ENCODE measurements around the gene SFXN1.
"Not testable (repeated sequence)": the region's sequence is repeated elsewhere in the genome, so short reads cannot be mapped to it uniquely, and the experiment has no call there.

Gene SFXN1

DNA sequence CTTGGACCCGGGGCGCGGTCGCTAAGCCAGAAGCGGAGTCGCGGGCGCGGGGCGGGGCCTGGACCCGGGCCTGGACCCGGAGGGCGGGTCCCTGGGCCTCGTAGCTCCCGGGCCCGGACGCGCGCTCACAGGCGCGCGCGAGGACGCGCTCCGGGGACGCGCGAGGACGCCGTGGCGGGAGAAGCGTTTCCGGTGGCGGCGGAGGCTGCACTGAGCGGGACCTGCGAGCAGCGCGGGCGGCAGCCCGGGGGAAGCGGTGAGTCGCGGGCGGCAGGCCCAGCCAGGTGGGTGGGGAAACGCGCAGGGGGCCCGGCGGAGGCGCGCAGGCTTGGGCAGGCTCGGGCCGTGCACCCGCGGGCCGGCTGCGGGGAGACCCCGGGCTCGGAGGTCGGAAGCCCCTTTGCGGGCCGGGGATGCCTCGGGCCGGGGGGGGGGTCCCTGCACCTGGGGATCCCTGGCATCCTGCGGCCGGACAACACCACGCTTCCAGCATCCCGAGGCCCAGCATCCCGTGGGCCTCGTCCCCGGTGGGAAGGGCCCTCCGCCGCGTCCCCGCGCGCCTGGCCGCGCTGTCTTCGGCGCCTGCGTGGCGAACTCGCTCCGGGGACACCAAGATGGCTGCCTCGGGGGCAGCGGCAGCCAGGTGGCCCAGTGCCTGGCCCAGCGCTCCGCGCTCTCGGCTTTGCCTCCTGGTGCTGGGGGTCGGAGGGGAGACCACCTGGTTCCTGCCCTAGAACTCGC is at the start of gene SFXN1:
Gene SFXN1 (plus strand): TSS at position 177 of the 741 bp plus-strand sequence. CDS start 13,544 bp downstream, outside the sequence.
- DNase-seq (ENCODE audit: low spot score) (peak; percentile 97), FAIRE-seq (no peak)

DNA sequence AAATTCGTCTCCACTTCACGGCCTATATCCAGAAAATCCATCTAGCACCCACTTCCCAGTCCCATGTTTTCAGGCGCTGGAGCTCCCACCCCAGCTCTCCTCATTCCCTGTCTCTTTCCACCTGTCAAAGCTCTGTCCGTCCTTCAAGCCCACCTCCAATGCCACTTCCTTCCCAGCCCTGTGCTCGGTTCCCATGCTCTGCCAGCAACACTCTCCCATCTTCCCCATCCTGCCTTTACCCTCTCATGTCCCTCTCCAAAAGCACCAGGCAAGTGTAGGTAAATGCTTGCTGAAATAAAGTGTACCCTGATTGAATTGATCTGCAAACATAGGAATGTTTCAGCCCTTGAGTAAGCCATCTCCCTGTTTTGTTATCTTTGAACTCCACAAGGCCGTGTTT is 43.6 kb upstream of the SFXN1 start:
- DNase-seq (ENCODE audit: low spot score) (no peak), FAIRE-seq (no peak)

DNA sequence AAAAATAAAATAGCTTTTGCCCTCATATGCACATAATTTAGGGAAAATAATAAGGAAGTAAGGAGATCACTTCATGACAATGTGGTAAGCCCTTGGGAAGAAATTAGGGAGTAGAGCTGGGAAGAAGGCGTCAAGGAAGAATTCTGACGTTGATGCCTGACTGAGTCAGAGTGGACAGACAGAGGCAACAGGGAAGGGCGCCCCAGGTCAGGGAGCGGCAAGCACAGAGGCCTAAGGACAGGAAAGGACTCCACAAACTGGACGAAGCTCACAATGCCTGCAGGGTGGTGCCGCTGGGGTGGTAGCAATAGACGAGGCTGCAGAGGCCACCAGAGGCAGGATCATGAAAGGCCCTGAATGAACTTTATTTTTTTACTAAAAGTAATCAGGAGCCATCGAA is 42.0 kb upstream of the SFXN1 start:
- no peak for FAIRE-seq
- no peak for DNase-seq (ENCODE audit: low spot score)

DNA sequence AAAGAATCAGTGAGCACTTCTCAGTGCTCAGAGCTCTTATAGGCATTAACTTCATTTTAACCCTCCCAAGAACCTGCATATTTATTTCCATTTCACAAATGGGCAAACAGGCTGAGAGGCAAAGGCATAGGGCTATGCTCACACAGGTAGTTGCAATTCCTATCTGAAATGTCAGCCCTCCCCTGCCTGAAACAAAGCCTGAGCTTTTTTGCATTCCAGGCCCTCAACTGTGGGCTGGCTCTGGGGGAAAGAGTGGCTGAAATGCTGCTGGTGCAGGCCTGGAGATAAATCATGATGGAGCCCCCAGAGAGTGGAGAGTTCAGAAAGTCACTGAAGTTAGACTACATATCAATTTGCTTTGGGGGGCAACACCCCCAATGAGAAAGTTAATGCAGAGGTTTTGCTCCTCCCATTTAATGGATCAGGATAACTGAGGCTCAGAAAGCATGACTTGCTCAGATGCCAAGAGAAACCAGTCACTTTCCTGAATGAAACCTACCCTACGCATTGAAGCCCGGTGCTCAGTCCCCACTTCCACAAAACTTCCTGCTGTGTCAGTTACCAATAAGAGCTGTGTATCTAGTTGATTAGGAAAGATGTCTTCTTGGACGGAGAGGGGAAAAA is 40.0 kb upstream of the SFXN1 start:
- DNase-seq (ENCODE audit: low spot score) (no peak), FAIRE-seq (no peak)

DNA sequence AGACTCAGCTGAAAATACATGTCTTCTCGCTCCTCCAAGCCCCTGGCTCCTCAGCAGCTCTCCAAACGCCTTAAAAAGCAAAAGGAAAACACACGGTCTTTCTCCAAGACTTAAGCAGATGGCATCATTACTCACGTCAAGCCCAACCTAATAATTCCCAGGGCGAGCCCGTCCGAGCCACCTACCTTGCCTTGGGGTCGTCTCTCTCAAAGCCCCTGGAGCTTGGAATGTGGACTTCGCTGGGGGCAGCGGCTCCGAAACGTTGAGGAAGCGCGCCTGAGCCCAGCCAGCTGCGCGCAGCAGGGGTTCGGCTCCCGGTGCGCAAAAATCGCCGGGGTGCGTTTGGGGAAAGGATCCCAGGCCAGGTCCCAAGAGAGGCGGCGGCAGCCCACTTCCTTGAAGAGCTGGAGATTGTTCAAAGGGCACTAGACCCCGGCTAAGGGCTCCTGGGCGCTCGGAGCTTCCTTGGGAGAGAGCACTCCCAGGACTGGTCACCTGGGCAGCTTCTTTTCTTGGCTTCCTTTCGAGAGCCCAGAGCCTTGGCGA is 34.8 kb upstream of the SFXN1 start:
- FAIRE-seq (no peak), DNase-seq (ENCODE audit: low spot score) (no peak)

DNA sequence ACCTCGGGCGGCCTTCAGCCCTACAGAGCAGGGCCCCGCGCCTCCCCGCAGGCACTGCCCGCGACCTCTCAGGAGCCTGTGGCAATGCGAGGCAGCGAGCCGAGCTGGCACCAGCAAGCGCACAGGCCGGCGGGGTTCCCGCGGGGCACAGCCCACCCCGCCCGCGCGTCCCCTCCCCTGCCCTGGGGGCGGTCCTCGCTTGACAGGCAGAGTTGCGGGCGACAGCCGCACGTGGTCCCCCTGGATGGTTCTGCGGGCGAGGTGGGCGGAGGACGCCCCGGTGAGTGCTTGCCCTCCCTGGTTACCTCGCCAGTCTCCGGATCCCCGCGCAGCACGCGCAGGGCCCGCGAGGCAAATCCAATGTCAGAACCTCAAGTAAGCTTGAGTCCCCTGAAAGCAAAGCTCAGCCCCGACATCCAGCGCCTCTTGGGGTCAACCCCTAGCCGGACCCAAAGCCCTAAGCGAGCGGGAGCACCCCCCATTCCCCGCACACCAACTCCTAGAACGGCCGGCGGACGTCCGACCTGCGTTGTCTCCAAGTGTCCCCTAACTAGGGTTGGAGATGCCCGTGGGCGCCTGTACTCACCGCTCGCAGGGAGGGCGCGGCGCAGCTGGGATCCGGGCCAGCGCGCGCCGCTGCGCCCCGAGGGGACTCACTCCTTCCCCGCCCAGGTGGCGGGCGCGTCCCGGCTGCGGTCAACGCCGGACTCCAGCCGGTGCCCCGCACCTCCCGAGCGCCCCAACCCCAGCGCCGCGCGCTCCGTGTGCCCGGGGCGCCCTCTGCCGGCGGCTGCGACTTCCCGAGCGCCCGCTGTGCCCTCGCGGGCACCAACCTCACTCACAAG is 34.1 kb upstream of the SFXN1 start, which contains the start of gene DRD1:
Gene DRD1 (minus strand): TSS at position 123 of the 845 bp plus-strand sequence. CDS start 1,083 bp downstream, outside the sequence.
- DNase-seq (ENCODE audit: low spot score) (peak; percentile 79), FAIRE-seq (no peak)

DNA sequence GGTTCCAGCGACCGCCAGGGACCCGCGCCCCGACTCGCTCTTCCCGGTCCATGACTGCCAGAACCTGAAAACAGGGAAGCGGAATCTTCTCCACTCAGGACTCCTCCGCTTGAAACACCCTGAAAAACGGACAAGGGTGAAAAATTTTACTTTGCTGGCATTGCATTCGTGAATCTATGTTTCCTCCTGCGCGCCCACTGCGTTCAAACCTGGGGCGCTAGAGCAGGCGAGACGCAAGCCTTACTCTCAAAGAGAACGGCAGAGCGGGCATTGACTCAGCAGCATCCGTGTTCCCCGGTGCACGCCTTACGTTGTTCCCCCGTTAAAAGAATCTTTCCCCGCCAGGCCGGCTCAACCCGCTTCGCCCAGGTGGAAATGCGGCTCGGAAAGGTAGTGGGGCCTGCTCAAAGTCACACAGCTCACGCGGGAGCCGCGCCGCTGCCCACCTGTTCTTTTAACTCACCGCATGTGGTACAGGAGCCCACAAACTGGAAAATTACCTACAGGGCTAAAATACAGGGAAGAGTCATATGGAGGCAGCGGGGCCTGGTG is 33.4 kb upstream of the SFXN1 start:
- FAIRE-seq (no peak), DNase-seq (ENCODE audit: low spot score) (no peak)

DNA sequence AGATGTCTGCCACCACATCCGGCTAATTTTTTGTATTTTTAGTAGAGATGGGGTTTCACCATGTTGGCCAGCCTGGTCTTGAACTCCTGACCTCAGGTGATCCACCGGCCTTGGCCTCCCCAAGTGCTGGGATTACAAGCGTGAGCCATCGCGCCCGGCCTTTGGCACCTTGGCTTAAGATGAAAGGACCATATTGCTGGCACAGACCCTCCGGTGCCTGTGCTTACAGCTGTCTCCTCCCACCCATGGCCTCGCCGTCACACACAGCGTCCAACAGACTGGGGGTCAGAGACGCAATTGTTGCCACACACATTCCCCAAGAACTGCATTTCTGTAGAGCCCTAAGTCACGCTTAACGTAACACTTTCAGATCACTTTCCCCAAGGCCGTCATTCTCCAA is 32.0 kb upstream of the SFXN1 start:
- FAIRE-seq; DNase-seq (ENCODE audit: low spot score): not testable (repeated sequence)

DNA sequence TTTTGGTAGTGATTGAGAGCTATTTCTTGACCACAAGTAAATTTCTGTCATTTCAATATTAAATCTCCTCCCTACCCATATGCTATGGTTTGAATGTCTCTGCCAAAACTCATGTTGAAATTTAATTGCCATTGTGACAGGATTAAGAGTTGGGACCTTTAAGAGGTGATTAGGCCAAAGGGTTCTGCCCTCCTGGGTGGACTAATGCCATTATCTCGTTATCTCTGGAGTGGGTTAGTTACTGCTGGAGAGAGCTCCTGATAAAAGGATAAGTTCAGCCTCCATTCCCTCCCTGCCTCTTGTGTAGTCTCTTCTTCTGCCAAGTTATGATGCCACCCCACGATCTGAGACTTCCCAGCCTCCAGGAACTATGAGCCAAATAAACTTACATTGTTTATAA is 30.8 kb upstream of the SFXN1 start:
- DNase-seq (ENCODE audit: low spot score) (no peak), FAIRE-seq (no peak)

- FAIRE-seq (no peak), DNase-seq (ENCODE audit: low spot score) (peak; percentile 53)
These were observed 30.1 kb upstream of the SFXN1 start for GRCh38 chr5:175448276-175448675.

- DNase-seq (ENCODE audit: low spot score), result no peak
- no peak for FAIRE-seq
These were observed 26.2 kb upstream of the SFXN1 start for GRCh38 chr5:175452166-175452565.

DNA sequence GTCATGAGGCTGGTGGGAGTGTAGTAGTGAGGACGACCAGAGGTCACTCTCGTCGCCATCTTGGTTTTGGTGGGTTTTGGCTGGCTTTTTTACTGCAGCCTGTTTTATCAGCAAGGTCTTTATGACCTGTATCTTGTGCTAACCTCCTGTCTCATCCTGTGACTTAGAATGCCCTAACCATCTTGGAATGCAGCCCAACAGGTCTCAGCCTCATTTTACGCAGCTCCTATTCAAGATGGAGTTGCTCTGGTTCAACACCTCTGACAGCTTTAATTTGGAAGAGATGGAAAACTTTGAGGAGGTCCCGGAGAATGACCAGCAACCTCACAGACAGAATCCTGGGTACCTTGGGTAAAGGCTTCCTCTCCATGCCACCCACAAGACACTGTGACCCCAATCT is 24.0 kb upstream of the SFXN1 start:
- not testable (repeated sequence) for DNase-seq (ENCODE audit: low spot score)
- peak; percentile 17 for FAIRE-seq

- FAIRE-seq, result no peak
- DNase-seq (ENCODE audit: low spot score), result no peak
These were observed 22.1 kb upstream of the SFXN1 start for GRCh38 chr5:175456105-175456742.

DNA sequence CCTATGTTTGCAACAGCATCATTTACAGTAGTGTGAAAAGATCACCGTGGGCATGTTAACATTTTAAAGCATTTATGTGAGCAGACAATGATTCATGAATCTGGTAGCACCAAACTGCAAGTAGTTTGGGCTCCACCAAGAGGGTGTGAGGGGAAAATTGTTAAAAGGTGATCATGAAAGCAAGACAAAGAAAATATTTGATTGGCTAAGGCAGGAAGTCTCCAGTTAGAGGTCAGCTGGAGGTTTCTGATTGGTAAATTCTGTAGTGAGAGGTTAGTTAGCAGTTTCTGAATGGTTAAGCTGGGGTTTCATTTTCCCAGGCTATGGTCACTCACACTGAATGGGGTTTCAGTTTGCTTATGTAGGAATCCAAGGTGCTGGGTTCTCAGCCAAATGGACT is 20.9 kb upstream of the SFXN1 start:
- DNase-seq (ENCODE audit: low spot score) (peak; percentile 39), FAIRE-seq (no peak)

DNA sequence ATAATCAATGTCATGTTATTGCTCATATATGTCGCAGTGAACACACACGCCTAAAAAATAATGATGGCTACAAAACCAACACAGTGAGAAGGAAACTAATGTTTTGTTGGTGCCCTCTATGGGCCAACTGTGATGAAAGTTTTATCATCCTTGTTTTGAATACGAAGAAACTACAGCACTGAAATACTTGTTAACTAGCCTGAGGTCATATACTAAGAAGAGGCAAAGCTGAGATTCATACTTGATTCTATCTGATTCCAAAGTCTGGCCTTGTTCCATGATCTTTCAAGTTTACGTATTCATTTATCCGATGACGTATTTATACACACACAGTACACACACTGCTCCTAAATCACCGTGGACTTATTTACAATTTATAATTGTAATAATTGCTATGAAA is 18.2 kb upstream of the SFXN1 start:
- FAIRE-seq (peak; percentile 30), DNase-seq (ENCODE audit: low spot score) (no peak)

DNA sequence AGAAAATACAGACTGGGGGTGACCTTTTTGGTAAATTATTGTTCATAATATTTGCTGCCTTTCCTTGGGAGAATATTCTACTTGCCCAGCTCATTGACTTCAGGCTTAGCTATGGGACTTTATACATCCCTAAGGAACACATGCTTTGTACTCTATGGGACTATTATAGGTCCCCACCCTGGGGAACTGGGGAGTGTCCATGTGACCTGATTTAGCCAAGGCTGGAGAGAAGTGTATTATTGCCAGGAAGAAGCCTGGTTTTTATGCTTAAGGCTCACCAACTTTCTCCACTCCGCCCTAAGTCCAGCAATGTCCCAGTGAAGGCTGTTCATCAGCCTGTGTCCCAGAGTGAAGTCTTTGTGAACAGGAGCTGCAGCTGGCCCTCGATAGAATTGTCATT is 17.8 kb upstream of the SFXN1 start:
- DNase-seq (ENCODE audit: low spot score) (no peak), FAIRE-seq (no peak)

GRCh38 chr5:175461370-175461769 is 17.0 kb upstream of the SFXN1 start:
- no peak for FAIRE-seq

DNA sequence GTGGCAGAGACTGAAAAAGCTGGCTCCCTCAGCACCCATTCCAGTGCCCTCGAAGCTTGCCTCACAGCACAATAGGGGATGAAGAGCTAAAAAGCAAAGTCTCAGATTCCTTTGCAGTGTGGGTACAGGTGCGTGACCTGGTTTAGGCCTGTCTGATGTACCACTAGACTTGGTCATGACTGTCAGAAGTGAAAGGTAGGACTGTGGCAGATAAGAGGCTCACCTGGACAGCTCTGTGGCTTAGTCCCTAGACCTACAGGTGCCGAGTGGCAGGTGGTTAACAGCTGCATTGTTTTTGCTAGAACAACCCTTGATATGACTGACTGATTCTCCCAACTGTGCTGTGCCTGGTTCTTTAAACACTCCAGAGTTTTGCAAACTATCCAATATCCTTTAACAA is 14.7 kb upstream of the SFXN1 start:
- DNase-seq (ENCODE audit: low spot score) (no peak), FAIRE-seq (no peak)

More at GRCh38 chr5:175461370-175461769, 17.0 kb upstream of the SFXN1 start:
- no peak for DNase-seq (ENCODE audit: low spot score)

GRCh38 chr5:175464074-175464941 is 14.1 kb upstream of the SFXN1 start:
- DNase-seq (ENCODE audit: low spot score), result peak; percentile 64
- peak; percentile 44 for FAIRE-seq

DNA sequence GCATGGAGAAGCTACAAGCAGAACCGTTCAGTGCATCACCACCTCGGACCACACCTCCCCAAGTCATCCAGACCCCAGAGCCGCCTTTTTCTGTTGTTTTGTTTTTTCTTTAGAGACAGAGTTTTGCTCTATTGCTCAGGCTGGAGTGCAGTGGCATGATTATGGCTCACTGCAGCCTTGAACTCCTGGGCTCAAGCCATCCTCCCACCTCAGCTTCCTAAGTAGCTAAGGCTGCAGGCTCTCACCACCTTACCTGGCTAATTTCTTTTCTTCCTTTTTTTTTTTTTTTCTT is 13.5 kb upstream of the SFXN1 start:
- FAIRE-seq (no peak), DNase-seq (ENCODE audit: low spot score) (no peak)

Measured in urothelium cell line (cell line).